ENCODE results near the gene SNRNP35. TPM values are rescaled to one million over a fixed set of nuclear protein-coding genes. Genes with fewer than 3 reads are reported as not detected.

Gene SNRNP35
- total and polyA plus RNA-seq, 2 donors (not counting 1 experiment from before 2014, with no cell fraction given), result 33.8 to 57.8 TPM

GRCh38 chr12:123516216-123516780 is 58.4 kb downstream of the SNRNP35 start:
- ChIA-PET POLR2A (no interaction called here), CTCF (interaction anchor here (1.1 kb wide), 1 partner anchor 19 kb away, joined by 4 read pairs; no protein-coding TSS in a partner anchor)
- Histone ChIP-seq H3K9me3 (ENCODE audit: control extremely low read depth in 1 of 3, control insufficient read depth in 2 of 3, insufficient read depth in 1 of 3, low read length in 2 of 3) (no peaks in the 10 kb centered on the region), H3K27ac (ENCODE audit: low read length in 2 of 2) (no peak overlapping the region), H3K4me2 (replicated peaks; ENCODE audit: low read depth, low read length, poor library complexity, severe bottlenecking) (no peak overlapping the region), H3K79me2 (ENCODE audit: control insufficient read depth, insufficient read depth, low read length) (no peaks in the 10 kb centered on the region), H4K20me1 (ENCODE audit: control insufficient read depth, insufficient read depth, low read length, poor library complexity, severe bottlenecking) (no peaks in the 10 kb centered on the region), H3K9ac (ENCODE audit: low read length) (no peak overlapping the region), H3K27me3 (replicated peaks in 1 of 4; ENCODE audit: control extremely low read depth in 1 of 4, control insufficient read depth in 3 of 4, insufficient read depth in 4 of 4, low read length in 3 of 4) (no peaks in the 10 kb centered on the region), H2AFZ (ENCODE audit: insufficient read depth, low read depth, low read length, poor library complexity, severe bottlenecking) (no peak overlapping the region), H3K4me1 (ENCODE audit: control insufficient read depth in 2 of 2, insufficient read depth in 2 of 2, low read length in 2 of 2) (no peaks in the 10 kb centered on the region), H3K36me3 (replicated peaks in 1 of 2; ENCODE audit: control extremely low read depth in 1 of 2, control insufficient read depth in 1 of 2, extremely low read depth in 1 of 2, insufficient read depth in 2 of 2, low read length in 1 of 2) (no peaks in the 10 kb centered on the region), H3K4me3 (ENCODE audit: control extremely low read depth in 1 of 5, extremely low read depth in 1 of 5, insufficient read depth in 1 of 5, low read depth in 2 of 5, low read length in 4 of 5) (no peak overlapping the region)
- DNase-seq, result no peak
- H3K9me3 Mint-ChIP-seq (ENCODE audit: insufficient read depth), result no peaks in the 10 kb centered on the region
- H3K4me3 Mint-ChIP-seq, result no peak overlapping the region
- no peaks in the 10 kb centered on the region for H3K27me3 Mint-ChIP-seq
- H3K27ac Mint-ChIP-seq, result no peak overlapping the region
- intact Hi-C loops (cut with micrococcal nuclease), result no loop called here
- TF ChIP-seq EZH2 (IDR thresholded peaks at IDR 0.05; ENCODE audit: borderline replicate concordance, insufficient read depth, low read depth, low read length, poor library complexity, severe bottlenecking), result no peak
- TF ChIP-seq, protein P1, sequence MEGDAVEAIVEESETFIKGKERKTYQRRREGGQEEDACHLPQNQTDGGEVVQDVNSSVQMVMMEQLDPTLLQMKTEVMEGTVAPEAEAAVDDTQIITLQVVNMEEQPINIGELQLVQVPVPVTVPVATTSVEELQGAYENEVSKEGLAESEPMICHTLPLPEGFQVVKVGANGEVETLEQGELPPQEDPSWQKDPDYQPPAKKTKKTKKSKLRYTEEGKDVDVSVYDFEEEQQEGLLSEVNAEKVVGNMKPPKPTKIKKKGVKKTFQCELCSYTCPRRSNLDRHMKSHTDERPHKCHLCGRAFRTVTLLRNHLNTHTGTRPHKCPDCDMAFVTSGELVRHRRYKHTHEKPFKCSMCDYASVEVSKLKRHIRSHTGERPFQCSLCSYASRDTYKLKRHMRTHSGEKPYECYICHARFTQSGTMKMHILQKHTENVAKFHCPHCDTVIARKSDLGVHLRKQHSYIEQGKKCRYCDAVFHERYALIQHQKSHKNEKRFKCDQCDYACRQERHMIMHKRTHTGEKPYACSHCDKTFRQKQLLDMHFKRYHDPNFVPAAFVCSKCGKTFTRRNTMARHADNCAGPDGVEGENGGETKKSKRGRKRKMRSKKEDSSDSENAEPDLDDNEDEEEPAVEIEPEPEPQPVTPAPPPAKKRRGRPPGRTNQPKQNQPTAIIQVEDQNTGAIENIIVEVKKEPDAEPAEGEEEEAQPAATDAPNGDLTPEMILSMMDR (IDR thresholded peaks at IDR 0.05), result no peak
- no peaks in the 10 kb centered on the region for H3K4me1 Mint-ChIP-seq
- WGBS (ENCODE audit: insufficient coverage), result 97% methylated on average over 11 of the region's 11 CpGs
- no peak for ATAC-seq (ENCODE audit: low read depth)

Small RNA genes lying within 50 kb of the gene (small RNA-seq; reads per million reads assigned to genes)
- not detected for gene AC145423.2 (ENCODE audit: insufficient read length, low read depth, low replicate concordance)

Other genes with a start within 250 kb of the SNRNP35 start
- 40.4 and 45.1 TPM in 2 replicates for gene MPHOSPH9, start 225.0 kb upstream of the SNRNP35 start, total RNA-seq
- 11.8 and 28.0 TPM in 2 replicates for gene MPHOSPH9, start 225.0 kb upstream of the SNRNP35 start, polyA plus RNA-seq
- 45.5 and 49.0 TPM in 2 replicates for gene MTRFR, start 224.7 kb upstream of the SNRNP35 start, total RNA-seq
- 18.7 and 25.0 TPM in 2 replicates for gene MTRFR, start 224.7 kb upstream of the SNRNP35 start, polyA plus RNA-seq
- 5.9 and 7.0 TPM in 2 replicates for gene CDK2AP1, start 186.3 kb upstream of the SNRNP35 start, total RNA-seq
- gene CDK2AP1, start 186.3 kb upstream of the SNRNP35 start, polyA plus RNA-seq, result 4.8 and 5.5 TPM in 2 replicates
- 47.5 and 50.3 TPM in 2 replicates for gene SBNO1, start 93.3 kb upstream of the SNRNP35 start, total RNA-seq
- 5.9 and 8.9 TPM in 2 replicates for gene SBNO1, start 93.3 kb upstream of the SNRNP35 start, polyA plus RNA-seq
- gene KMT5A, start 74.0 kb upstream of the SNRNP35 start, total RNA-seq, result 35.7 and 40.6 TPM in 2 replicates
- gene KMT5A, start 74.0 kb upstream of the SNRNP35 start, polyA plus RNA-seq, result 17.1 and 18.9 TPM in 2 replicates
- gene RILPL2, start 21.5 kb upstream of the SNRNP35 start, total RNA-seq, result 12.6 and 13.0 TPM in 2 replicates
- gene RILPL2, start 21.5 kb upstream of the SNRNP35 start, polyA plus RNA-seq, result 3.3 and 4.0 TPM in 2 replicates
- gene RILPL1, start 75.6 kb downstream of the SNRNP35 start, total RNA-seq, result 2.6 and 2.8 TPM in 2 replicates
- 1.1 and 2.6 TPM in 2 replicates for gene RILPL1, start 75.6 kb downstream of the SNRNP35 start, polyA plus RNA-seq
- 82.6 and 89.0 TPM in 2 replicates for gene TMED2, start 126.4 kb downstream of the SNRNP35 start, total RNA-seq
- gene TMED2, start 126.4 kb downstream of the SNRNP35 start, polyA plus RNA-seq, result 19.3 and 25.3 TPM in 2 replicates
- gene DDX55, start 144.0 kb downstream of the SNRNP35 start, total RNA-seq, result 33.3 and 35.6 TPM in 2 replicates
- gene DDX55, start 144.0 kb downstream of the SNRNP35 start, polyA plus RNA-seq, result 39.9 and 55.2 TPM in 2 replicates
- 54.0 and 56.7 TPM in 2 replicates for gene EIF2B1, start 175.5 kb downstream of the SNRNP35 start, total RNA-seq
- gene EIF2B1, start 175.5 kb downstream of the SNRNP35 start, polyA plus RNA-seq, result 48.9 and 59.0 TPM in 2 replicates
- 24.2 and 25.8 TPM in 2 replicates for gene GTF2H3, start 175.7 kb downstream of the SNRNP35 start, total RNA-seq
- gene GTF2H3, start 175.7 kb downstream of the SNRNP35 start, polyA plus RNA-seq, result 10.5 and 12.4 TPM in 2 replicates
- gene TCTN2, start 213.0 kb downstream of the SNRNP35 start, total RNA-seq, result 21.9 and 22.8 TPM in 2 replicates
- gene TCTN2, start 213.0 kb downstream of the SNRNP35 start, polyA plus RNA-seq, result 7.8 and 8.5 TPM in 2 replicates